ENCODE measurements around the gene UST. TPM values are rescaled to one million over a fixed set of nuclear protein-coding genes. Genes with fewer than 3 reads are reported as not detected.

The UST gene
- total RNA-seq, 1 experiment from 2014 or later, result 7.6 TPM

DNA sequence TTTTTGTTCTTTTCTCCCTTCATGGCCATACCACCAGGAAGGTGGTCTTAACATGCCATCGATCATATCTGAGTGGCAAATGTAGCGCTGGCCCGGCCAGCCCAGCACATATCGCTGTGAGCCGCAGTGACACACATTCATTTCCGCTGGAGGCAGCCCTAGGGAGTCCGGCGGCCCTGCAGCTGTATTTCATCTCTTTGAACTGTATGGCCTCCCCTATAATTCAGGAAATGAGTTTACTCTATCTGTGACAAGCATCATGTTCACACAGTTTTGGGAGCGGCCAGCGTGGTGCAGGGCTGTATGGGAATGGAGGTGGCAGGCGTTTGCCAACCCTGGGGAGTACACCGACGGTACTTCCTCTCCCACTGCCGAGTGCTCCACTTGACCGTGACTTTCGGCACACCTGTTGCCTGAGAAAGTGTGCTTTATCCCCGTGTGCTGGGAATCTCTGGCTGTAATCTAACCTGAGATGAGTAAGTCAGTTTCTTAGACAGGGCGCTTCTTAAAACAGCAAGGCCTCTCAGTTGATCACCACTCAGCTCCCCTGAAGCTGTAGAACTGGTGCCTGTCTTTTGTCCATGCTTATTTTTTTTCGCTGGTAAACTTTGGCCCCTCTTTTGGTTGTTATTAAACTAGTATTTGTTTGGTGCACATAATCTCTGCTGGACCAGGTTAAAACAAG, 313.6 kb downstream of the UST start:
- peaks cover 58% of the 10 kb centered on the region for H3K4me1 ChIP-seq (replicated peaks)
- no peaks in the 10 kb centered on the region for H3K9me3 ChIP-seq (replicated peaks)
- H3K36me3 ChIP-seq, result no peaks in the 10 kb centered on the region
- H3K4me3 ChIP-seq, result no peak overlapping the region
- no peaks in the 10 kb centered on the region for H3K27me3 ChIP-seq (replicated peaks)
- H3K27ac ChIP-seq, result no peak overlapping the region
- DNase-seq (ENCODE audit: low read depth in 1 of 2, low spot score in 2 of 2), result no peak

DNA sequence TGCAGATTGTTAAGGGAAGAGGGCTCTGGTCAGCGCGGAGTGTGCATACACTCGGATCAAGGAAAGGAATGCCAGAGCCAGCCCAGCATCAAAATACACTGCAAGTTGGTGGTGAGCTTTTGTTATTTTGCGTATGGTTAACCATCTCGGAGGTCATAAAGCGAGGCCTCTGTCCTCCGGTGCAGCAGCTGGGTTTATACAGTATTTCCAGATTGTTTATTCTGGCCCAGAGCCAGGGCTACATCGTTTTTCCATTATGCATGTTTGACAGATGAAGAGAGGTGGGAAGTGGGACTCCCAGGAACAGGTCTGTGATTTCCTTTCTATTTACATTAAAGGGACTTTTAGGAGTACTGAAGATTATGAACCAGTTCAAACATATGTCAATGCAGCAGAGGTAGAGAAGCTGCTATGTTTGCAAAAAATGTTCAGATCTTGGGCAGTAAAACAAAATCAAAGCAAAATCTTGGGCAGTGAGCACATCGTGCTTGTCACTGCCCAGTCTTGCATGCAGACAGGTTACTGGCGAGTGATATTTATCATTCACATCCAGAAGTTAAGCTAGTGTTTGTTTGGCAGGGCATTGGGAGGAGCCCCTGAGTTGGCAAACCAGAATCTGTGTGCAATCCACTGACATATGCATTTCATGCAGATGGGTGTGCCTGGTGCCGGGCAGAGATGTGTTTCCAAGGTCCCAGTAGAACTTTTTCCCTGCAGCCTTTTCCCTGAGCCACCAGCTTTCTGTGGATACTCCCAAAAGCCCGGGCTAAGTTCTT, 314.3 kb downstream of the UST start:
- Histone ChIP-seq H3K9me3 (replicated peaks) (no peaks in the 10 kb centered on the region), H3K4me1 (replicated peaks) (peaks cover 65% of the 10 kb centered on the region), H3K36me3 (no peaks in the 10 kb centered on the region), H3K27me3 (replicated peaks) (no peaks in the 10 kb centered on the region), H3K4me3 (no peak overlapping the region), H3K27ac (no peak overlapping the region)
- DNase-seq (ENCODE audit: low read depth in 1 of 2, low spot score in 2 of 2), result peak; percentile 58 to 67

DNA sequence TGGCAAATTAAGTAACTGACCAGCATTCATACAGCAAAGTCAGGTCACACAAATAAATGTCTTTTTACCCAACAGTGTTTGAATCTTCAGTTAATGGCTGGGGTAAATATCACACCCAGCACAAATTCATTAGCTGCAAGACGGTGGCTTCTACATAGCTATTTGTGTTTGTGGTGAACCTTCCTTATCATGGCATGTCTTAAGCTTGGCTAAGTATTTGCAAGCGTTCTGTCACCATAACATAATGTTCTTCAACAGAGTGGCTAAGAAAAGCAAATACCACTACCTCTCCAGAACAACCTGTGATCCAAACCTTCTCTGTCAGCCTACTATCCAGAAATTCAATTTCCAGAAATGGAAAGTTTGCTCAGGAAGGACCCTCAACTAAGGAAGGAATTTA, 315.1 kb downstream of the UST start:
- Histone ChIP-seq H3K4me3 (no peak overlapping the region), H3K4me1 (replicated peaks) (peaks cover 70% of the 10 kb centered on the region), H3K9me3 (replicated peaks) (no peaks in the 10 kb centered on the region), H3K36me3 (no peaks in the 10 kb centered on the region), H3K27ac (no peak overlapping the region), H3K27me3 (replicated peaks) (no peaks in the 10 kb centered on the region)
- no peak for DNase-seq (ENCODE audit: low read depth in 1 of 2, low spot score in 2 of 2)

DNA sequence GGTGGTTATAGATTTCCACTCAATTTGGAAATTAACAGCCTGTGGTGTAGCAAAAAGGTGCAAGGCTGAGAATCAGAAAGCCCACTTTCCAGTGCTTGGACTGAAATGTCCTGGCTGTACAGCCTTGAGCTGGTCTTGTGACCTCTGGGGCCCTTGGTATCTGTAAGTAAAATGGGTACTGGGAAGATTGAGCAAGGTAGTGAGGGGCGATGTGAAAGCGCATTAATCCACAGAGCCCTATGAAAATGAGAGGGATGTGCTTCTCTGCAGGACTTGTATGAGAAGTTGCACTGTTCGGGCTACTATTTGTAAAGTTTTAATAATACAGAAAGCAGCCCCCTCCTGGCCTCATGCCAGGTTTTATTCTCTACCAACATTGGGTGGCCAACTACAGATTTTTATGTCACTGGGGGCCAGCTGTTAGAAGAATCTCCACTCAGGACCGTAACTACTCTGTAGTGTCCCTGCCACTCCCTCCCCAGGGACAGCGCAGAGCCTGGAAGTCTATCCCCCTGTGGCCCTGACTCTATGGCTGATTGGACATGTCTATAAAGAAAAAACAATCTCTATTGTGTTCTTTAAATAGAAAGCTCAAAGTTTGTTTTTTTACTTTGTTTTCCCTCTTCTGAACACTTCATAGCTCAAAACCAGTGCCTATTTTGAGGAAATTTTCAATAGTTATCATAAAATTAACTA, 316.0 kb downstream of the UST start:
- Histone ChIP-seq H3K27ac (no peak overlapping the region), H3K27me3 (replicated peaks) (no peaks in the 10 kb centered on the region), H3K4me1 (replicated peaks) (peaks cover 70% of the 10 kb centered on the region), H3K9me3 (replicated peaks) (no peaks in the 10 kb centered on the region), H3K36me3 (no peaks in the 10 kb centered on the region), H3K4me3 (no peak overlapping the region)
- DNase-seq (ENCODE audit: low read depth in 1 of 2, low spot score in 2 of 2), result peak in 1 of 2 experiments; percentile 34

DNA sequence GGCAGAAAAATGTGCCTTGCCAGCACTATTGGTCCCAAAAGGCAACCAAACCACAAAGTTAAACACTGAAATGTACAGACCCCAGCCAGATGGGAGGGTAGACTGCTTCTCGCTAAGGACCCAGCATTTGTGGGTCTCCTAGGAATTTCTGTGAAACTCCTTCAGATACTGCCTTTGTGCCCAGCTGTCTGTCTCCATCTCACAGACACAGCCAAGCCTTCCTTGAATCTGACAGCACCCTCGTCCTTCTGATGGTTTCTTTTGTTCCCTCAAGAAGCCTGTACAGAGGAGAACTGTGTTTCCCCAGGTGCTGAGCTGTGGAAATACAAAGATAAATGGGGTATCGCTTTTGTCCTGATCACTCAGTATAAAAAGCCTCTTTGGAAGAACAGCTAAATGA, 316.6 kb downstream of the UST start:
- Histone ChIP-seq H3K4me3 (no peak overlapping the region), H3K9me3 (replicated peaks) (no peaks in the 10 kb centered on the region), H3K27me3 (replicated peaks) (no peaks in the 10 kb centered on the region), H3K36me3 (no peaks in the 10 kb centered on the region), H3K27ac (no peak overlapping the region), H3K4me1 (replicated peaks) (peaks cover 70% of the 10 kb centered on the region)
- no peak for DNase-seq (ENCODE audit: low read depth in 1 of 2, low spot score in 2 of 2)

DNA sequence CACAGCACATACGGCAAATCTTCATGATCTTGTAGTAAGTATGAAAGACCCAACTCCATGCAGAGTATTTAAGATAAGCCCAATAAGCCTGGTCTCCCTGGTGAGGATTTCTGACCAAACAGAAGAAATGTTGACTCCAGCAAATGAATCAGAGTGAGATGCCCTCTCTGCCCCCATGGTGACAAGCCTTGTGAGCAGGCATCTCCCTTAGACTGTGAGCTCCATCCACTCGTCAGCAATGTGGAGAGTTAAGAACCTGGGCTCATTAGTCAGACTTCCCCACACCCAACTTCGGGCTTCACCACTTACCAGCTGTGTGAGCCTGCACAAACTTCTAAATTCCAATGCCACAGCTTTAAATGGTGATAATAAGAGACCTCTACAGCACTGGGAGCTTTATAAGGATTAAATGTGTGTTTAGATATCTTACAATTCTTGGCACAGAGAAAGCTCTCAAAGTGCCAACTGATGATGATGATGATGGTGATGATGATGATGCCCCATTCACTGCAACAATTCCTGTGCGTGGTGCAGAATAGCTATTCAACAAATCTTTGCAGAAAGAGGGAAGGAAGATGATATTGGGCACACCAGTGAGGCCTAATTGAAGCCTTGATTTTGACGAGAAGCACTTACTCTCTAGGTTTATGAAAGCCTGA, 317.3 kb downstream of the UST start:
- H3K4me1 ChIP-seq (replicated peaks), result peaks cover 70% of the 10 kb centered on the region
- H3K4me3 ChIP-seq, result no peak overlapping the region
- no peaks in the 10 kb centered on the region for H3K36me3 ChIP-seq
- H3K27me3 ChIP-seq (replicated peaks), result no peaks in the 10 kb centered on the region
- no peaks in the 10 kb centered on the region for H3K9me3 ChIP-seq (replicated peaks)
- DNase-seq (ENCODE audit: low read depth in 1 of 2, low spot score in 2 of 2), result no peak
- H3K27ac ChIP-seq, result no peak overlapping the region

DNA sequence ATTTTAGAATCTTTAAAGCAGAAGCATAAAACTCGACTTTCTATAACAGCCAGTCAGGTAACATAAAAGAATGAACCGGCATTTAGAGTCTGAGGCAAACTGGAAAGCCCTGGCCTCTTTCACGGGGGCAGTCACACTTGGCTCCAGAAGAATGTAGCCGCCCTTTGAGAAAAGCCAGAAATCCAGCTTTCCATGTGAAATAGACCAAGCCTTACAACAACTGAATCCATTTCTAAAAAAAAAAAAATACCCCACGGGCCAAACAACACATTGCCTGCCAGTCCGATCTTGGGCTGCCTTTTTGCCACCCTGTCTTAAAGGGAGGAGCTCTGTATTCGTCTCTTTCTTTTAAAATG, 317.8 kb downstream of the UST start:
- no peak for DNase-seq (ENCODE audit: low read depth in 1 of 2, low spot score in 2 of 2)
- Histone ChIP-seq H3K36me3 (no peaks in the 10 kb centered on the region), H3K4me1 (replicated peaks) (peaks cover 65% of the 10 kb centered on the region), H3K27me3 (replicated peaks) (no peaks in the 10 kb centered on the region), H3K4me3 (no peak overlapping the region), H3K27ac (no peak overlapping the region), H3K9me3 (replicated peaks) (no peaks in the 10 kb centered on the region)

DNA sequence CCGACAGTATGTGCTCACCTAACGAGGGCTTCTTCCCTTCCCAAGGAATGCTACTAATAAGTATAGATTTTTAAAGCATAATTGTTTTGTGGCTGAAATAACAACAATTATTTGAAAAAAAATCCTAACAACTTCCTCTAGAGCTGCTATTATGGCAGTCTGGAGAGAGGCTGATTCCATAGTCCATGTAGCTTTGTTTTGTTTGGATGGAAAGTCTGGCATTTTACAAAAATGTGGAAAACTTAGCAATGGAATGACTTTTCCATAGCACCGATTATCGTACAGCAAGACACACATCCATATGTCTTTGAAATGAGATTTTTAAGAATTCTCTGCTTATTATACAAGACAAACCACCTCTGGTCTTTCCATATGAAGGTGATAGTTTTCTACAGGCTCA, 318.3 kb downstream of the UST start:
- no peaks in the 10 kb centered on the region for H3K27me3 ChIP-seq (replicated peaks)
- H3K27ac ChIP-seq, result no peak overlapping the region
- H3K4me3 ChIP-seq, result no peak overlapping the region
- H3K4me1 ChIP-seq (replicated peaks), result peaks cover 60% of the 10 kb centered on the region
- H3K36me3 ChIP-seq, result no peaks in the 10 kb centered on the region
- H3K9me3 ChIP-seq (replicated peaks), result no peaks in the 10 kb centered on the region
- no peak for DNase-seq (ENCODE audit: low read depth in 1 of 2, low spot score in 2 of 2)

DNA sequence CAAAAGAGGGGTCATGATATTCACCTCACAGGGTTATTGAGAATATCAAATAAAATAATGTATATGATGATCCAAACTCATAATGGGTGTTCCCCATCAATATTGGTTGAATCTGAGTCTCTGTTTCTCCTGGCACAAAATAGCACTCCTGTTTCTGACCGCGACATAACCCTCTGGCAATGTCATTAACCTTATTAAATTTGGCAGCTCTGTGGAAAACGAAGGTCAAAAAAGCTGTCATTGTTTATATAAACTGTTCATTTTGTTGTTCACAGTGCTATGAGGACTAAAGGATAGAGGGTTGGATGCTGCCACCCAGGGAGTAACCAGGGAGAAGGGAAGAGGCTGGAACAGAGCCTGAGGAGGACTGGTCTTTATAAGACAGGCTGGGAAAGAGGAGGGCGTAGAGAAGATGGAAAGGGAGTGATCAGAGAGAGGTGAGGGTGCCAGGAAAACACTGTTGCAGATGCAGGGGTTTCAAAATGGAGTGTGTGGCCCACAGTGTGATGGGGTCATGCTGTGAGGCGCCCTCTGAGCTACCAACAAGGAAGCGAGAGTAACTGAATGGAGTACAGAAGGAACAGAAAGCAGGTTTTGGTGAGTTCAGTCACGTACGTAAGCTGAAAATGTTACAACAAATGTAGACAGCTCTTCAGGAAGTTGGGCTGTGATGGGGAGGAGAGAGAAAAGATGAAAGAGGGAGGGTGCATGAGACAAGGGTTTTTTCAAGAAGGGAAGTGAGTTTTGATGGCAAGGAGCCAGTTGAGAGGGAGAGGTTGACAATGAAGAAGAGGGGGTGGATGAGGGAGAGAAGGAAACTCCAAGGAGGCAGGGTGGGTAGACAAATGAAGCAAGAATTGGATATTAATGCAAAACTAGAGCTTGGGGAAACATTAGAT, 319.1 kb downstream of the UST start:
- Histone ChIP-seq H3K9me3 (replicated peaks) (no peaks in the 10 kb centered on the region), H3K4me3 (no peak overlapping the region), H3K27ac (no peak overlapping the region), H3K4me1 (replicated peaks) (peaks cover 53% of the 10 kb centered on the region), H3K27me3 (replicated peaks) (no peaks in the 10 kb centered on the region), H3K36me3 (no peaks in the 10 kb centered on the region)
- DNase-seq (ENCODE audit: low read depth in 1 of 2, low spot score in 2 of 2), result peak in 1 of 2 experiments; percentile 47

DNA sequence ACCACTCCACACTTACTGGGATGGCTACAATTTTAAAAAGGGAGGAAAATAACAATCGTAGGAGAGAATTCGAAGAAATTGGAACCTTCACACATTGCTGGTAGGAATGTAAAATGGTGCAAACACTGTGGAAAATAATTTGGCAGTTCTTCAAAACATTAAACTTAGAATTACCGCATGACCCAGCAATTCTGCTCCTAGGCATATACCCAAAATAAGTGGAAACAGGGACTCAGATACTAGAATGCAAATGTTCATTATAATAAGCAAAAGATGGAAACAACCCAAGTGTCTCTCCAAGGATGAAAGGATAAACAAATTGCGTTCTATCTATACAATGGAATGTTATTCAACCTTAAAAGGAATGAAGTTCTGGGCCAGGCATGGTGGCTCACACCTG, 325.2 kb downstream of the UST start:
- no peaks in the 10 kb centered on the region for H3K9me3 ChIP-seq (replicated peaks)
- no peak for DNase-seq (ENCODE audit: low read depth in 1 of 2, low spot score in 2 of 2)
- H3K36me3 ChIP-seq, result no peaks in the 10 kb centered on the region
- no peak overlapping the region for H3K4me3 ChIP-seq
- H3K27me3 ChIP-seq (replicated peaks), result no peaks in the 10 kb centered on the region
- no peak overlapping the region for H3K27ac ChIP-seq
- H3K4me1 ChIP-seq (replicated peaks), result peaks cover 6% of the 10 kb centered on the region

DNA sequence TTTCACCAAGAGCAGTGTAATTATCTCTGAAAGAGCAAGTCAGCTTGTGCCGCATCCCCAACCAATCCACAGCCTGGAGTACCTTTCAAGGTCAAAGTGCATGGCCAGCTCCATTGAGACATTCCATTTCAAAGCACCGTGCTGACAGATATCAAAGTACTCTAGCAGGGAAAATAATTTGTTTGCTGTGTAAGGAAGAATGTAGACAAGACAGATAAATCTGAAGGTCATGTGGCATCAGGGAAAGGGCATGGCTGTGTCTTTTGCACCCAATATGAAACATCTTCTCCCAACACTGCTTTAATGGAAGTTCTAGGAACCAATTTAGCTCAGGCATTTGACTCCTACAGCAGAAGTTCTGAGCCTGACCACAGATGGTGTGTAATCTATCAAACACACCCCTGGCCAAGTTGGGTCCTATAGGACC, 328.0 kb downstream of the UST start:
- Histone ChIP-seq H3K4me1 (replicated peaks) (peaks cover 15% of the 10 kb centered on the region), H3K27ac (no peak overlapping the region), H3K27me3 (replicated peaks) (no peaks in the 10 kb centered on the region), H3K4me3 (no peak overlapping the region), H3K36me3 (no peaks in the 10 kb centered on the region), H3K9me3 (replicated peaks) (no peaks in the 10 kb centered on the region)
- no peak for DNase-seq (ENCODE audit: low read depth in 1 of 2, low spot score in 2 of 2)

DNA sequence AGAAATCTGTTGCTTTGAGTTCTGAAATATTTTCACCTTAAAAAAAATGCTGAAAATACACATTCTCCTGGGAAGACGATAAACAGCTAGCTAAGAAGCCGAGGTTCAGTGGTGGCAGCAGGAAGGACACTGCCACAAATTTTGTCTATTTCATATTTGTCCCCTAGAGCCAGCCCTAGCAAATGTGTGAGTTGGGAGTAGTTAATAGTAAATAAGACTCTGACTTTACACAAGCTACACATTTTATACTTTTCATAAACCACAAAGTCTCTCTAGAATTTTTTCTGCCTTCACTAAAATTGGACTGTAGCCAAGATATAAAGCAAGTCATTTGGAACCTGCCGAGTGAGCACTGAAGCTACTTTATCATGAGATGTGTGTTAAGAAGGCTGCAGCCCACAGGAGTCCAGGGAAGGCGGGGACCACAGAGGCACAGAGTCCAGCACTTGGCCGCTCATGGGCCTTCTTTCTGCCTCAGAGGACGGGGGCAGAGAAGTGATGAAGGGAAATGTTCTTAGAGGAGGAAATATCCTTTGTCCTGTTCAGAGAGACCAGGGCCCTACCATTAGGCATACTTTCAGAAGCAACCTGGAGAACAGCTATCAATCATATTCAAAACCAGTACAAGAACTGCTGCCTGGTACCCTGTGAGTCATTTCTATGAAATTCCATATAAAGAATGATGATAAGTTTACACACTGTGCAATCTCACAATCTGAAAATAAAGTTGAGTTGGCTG, 329.0 kb downstream of the UST start:
- no peak for DNase-seq (ENCODE audit: low read depth in 1 of 2, low spot score in 2 of 2)

More for the DNA sequence above, 329.0 kb downstream of the UST start:
- no peak overlapping the region for H3K4me3 ChIP-seq
- H3K9me3 ChIP-seq (replicated peaks), result no peaks in the 10 kb centered on the region
- H3K27me3 ChIP-seq (replicated peaks), result no peaks in the 10 kb centered on the region
- no peak overlapping the region for H3K27ac ChIP-seq
- no peaks in the 10 kb centered on the region for H3K36me3 ChIP-seq
- peaks cover 15% of the 10 kb centered on the region for H3K4me1 ChIP-seq (replicated peaks)

Measured in SJSA1 (cell line).